ENCODE results near the gene NPAT.
"Not testable (repeated sequence)": the region's sequence is repeated elsewhere in the genome, so short reads cannot be mapped to it uniquely, and the experiment has no call there.

NPAT gene

GRCh38 chr11:108148556-108148955 lies 73.9 kb downstream of the NPAT start:
- DNase-seq (ENCODE audit: low read depth), result no peak

GRCh38 chr11:108147150-108147549 lies 75.3 kb downstream of the NPAT start:
- no peak for DNase-seq (ENCODE audit: low read depth)

- DNase-seq (ENCODE audit: low read depth), result no peak
Observed at GRCh38 chr11:108144615-108145014, 77.8 kb downstream of the NPAT start.

- DNase-seq (ENCODE audit: low read depth), result no peak
Observed at GRCh38 chr11:108142304-108142703, 80.1 kb downstream of the NPAT start.

- no peak for DNase-seq (ENCODE audit: low read depth)
Observed at GRCh38 chr11:108137212-108137611, 85.2 kb downstream of the NPAT start.

GRCh38 chr11:108135845-108136544 lies 86.4 kb downstream of the NPAT start:
- no peak for DNase-seq (ENCODE audit: low read depth)

GRCh38 chr11:108132993-108133538 lies 89.4 kb downstream of the NPAT start:
- not testable (repeated sequence) for DNase-seq (ENCODE audit: low read depth)

- no peak for DNase-seq (ENCODE audit: low read depth)
Observed at GRCh38 chr11:108131993-108132392, 90.4 kb downstream of the NPAT start.

- no peak for DNase-seq (ENCODE audit: low read depth)
Observed at GRCh38 chr11:108128772-108129171, 93.7 kb downstream of the NPAT start.

- no peak for DNase-seq (ENCODE audit: low read depth)
Observed at GRCh38 chr11:108125096-108125495, 97.3 kb downstream of the NPAT start.

GRCh38 chr11:108122166-108122628 lies 100.2 kb downstream of the NPAT start:
- no peak for DNase-seq (ENCODE audit: low read depth)

- peak; percentile 81 for DNase-seq (ENCODE audit: low read depth)
Observed at GRCh38 chr11:108121274-108122155, 100.9 kb downstream of the NPAT start, which contains the start of gene ACAT1. ACAT1 (plus strand) TSS chr11:108121567; CDS start chr11:108121607, 40 bp downstream.

GRCh38 chr11:108120936-108121273 lies 101.5 kb downstream of the NPAT start:
- DNase-seq (ENCODE audit: low read depth), result peak; percentile 4

- peak; percentile 29 for DNase-seq (ENCODE audit: low read depth)
Observed at GRCh38 chr11:108117746-108118371, 104.6 kb downstream of the NPAT start.

- DNase-seq (ENCODE audit: low read depth), result no peak
Observed at GRCh38 chr11:108115500-108116140, 106.8 kb downstream of the NPAT start.

- no peak for DNase-seq (ENCODE audit: low read depth)
Observed at GRCh38 chr11:108112057-108112456, 110.4 kb downstream of the NPAT start.

- DNase-seq (ENCODE audit: low read depth), result no peak
Observed at GRCh38 chr11:108111126-108111525, 111.3 kb downstream of the NPAT start.
